ENCODE results near the gene TNPO1. TPM values are rescaled to one million over a fixed set of nuclear protein-coding genes. Genes with fewer than 3 reads are reported as not detected.

Gene TNPO1
- total RNA-seq, 4 donors from 2014 or later = 81.2 to 131 (median 116) TPM

GRCh38 chr5:72811849-72812248 lies 4.6 kb upstream of the TNPO1 start:
- H3K27ac ChIP-seq = no peak overlapping the region
- H3K27me3 ChIP-seq = no peaks in the 10 kb centered on the region
- TF ChIP-seq CTCF (IDR thresholded peaks at IDR 0.05) (no peak), POLR2AphosphoS5 (IDR thresholded peaks at IDR 0.05) (no peak), POLR2A (IDR thresholded peaks at IDR 0.05) (no peak), EP300 (IDR thresholded peaks at IDR 0.05) (no peak)
- peaks cover 0 to 15% (median 0%) of the 10 kb centered on the region in 3 donors for H3K4me1 ChIP-seq
- 100% methylated on average over 1 of the region's 1 CpG for WGBS, 2 donors (ENCODE audit: low coverage in 1 of 2)
- no peaks in the 10 kb centered on the region for H3K36me3 ChIP-seq
- no peak for ATAC-seq
- no peak overlapping the region for H3K4me3 ChIP-seq
- H3K9me3 ChIP-seq = no peaks in the 10 kb centered on the region

DNA sequence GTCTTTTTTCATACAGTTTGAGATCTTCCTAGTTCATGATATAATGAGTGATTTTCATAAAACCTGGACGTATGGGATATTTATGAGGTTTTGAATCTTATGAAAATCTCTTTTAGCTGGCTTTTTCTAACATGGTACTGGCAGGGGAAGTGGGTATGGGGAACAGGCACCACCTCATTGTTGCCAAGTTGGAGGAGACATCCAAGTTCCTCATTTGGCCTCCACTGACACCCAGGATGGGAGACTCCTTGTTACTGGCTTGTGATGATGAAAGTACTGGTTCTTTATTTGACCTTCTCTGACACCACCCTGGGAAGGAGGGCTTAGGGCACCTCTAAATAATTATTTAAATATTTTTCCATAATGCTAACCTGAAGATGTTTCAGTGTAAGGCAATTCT lies 4.0 kb upstream of the TNPO1 start:
- ATAC-seq = no peak
- no peak overlapping the region for H3K27ac ChIP-seq
- no peaks in the 10 kb centered on the region for H3K9me3 ChIP-seq
- peaks cover 0 to 15% (median 0%) of the 10 kb centered on the region in 3 donors for H3K4me1 ChIP-seq
- H3K36me3 ChIP-seq = no peaks in the 10 kb centered on the region
- TF ChIP-seq POLR2A (IDR thresholded peaks at IDR 0.05) (no peak), EP300 (IDR thresholded peaks at IDR 0.05) (no peak), CTCF (IDR thresholded peaks at IDR 0.05) (no peak), POLR2AphosphoS5 (IDR thresholded peaks at IDR 0.05) (no peak)
- WGBS, 2 donors (ENCODE audit: low coverage in 1 of 2) = 80 to 100% methylated on average over 1 of the region's 1 CpG
- no peaks in the 10 kb centered on the region for H3K27me3 ChIP-seq
- H3K4me3 ChIP-seq = no peak overlapping the region

- Histone ChIP-seq H3K4me3 (no peak overlapping the region), H3K27me3 (no peaks in the 10 kb centered on the region), H3K9me3 (no peaks in the 10 kb centered on the region), H3K36me3 (no peaks in the 10 kb centered on the region), H3K27ac (no peak overlapping the region), H3K4me1 (peaks cover 4 to 29% (median 8%) of the 10 kb centered on the region in 3 donors)
- no peak for TF ChIP-seq EP300 (IDR thresholded peaks at IDR 0.05)
- TF ChIP-seq POLR2A (IDR thresholded peaks at IDR 0.05) = no peak
- no peak for TF ChIP-seq POLR2AphosphoS5 (IDR thresholded peaks at IDR 0.05)
- no peak for TF ChIP-seq CTCF (IDR thresholded peaks at IDR 0.05)
- no peak for ATAC-seq
These were observed 2.4 kb upstream of the TNPO1 start for GRCh38 chr5:72814104-72814503.

DNA sequence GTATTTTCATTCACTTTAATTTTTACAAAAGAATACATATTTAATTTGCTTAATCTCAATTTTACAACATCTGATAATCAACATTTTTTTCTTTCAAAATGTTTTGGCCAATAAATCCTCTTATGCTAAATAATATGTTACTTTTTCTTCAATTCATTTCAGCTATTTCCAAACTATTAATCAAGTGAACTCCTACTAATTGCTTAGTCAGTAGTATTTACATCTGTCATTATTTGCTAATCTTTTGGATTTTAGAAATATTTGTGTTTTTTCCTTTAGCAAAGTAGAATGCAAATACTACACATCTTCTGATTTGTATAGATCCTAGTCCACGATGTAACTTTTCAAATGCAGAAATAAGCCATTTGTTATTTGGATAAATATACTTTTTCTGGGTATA lies 1.6 kb upstream of the TNPO1 start:
- TF ChIP-seq EP300 (IDR thresholded peaks at IDR 0.05) (no peak), POLR2AphosphoS5 (IDR thresholded peaks at IDR 0.05) (no peak), POLR2A (IDR thresholded peaks at IDR 0.05) (no peak), CTCF (IDR thresholded peaks at IDR 0.05) (no peak)
- Histone ChIP-seq H3K27ac (peak overlapping the region in 3 of 4 donors; percentile 18 to 98 (median 97)), H3K4me1 (peaks cover 4 to 36% (median 8%) of the 10 kb centered on the region in 3 donors), H3K36me3 (no peaks in the 10 kb centered on the region), H3K9me3 (no peaks in the 10 kb centered on the region), H3K27me3 (no peaks in the 10 kb centered on the region), H3K4me3 (no peak overlapping the region)
- 79 to 100% methylated on average over 1 of the region's 1 CpG for WGBS, 2 donors (ENCODE audit: low coverage in 1 of 2)
- no peak for ATAC-seq

DNA sequence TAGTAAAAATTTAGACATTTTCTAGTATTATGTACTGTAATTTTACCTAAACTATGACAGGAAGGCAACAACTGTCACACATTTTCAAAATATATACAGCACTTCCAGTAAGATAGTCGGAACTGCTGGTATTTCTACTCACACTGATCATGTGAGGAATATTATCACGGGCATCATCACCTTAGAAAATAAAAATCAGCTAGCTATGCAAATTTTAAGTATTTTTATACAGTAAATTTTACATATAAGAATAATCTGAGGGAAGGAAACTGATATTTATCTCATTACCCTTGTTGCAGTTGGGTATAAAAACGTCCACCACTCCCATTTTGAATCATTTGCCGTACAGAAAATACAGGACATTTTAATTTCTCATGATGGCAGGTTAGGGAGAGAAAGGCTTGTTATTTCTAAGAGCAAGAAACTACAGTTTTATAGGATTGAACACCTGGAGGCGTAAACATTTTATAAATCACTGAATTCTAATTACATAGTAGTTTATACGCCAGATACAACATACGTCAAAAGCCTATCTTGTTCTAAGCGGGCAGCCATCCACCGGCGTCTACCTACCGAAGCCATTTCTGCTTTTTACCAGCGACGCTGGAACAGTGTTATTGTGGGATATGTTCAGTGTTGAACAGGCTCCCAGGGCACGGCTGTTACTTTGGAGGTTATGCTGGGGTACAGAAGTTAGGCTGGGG lies 729 bp upstream of the TNPO1 start:
- WGBS, 2 donors (ENCODE audit: low coverage in 1 of 2) = 4 to 8% methylated on average over 13 of the region's 14 CpGs
- Histone ChIP-seq H3K4me3 (peak overlapping the region; percentile 48 to 80), H3K4me1 (peaks cover 4 to 36% (median 8%) of the 10 kb centered on the region in 3 donors), H3K27me3 (no peaks in the 10 kb centered on the region), H3K36me3 (no peaks in the 10 kb centered on the region), H3K27ac (peak overlapping the region; percentile 84 to 98 (median 94)), H3K9me3 (no peaks in the 10 kb centered on the region)
- TF ChIP-seq POLR2A (IDR thresholded peaks at IDR 0.05) (no peak), EP300 (IDR thresholded peaks at IDR 0.05) (no peak), POLR2AphosphoS5 (IDR thresholded peaks at IDR 0.05) (no peak)
- ATAC-seq = no peak
